ENCODE measurements around the gene VCAN.

DNA sequence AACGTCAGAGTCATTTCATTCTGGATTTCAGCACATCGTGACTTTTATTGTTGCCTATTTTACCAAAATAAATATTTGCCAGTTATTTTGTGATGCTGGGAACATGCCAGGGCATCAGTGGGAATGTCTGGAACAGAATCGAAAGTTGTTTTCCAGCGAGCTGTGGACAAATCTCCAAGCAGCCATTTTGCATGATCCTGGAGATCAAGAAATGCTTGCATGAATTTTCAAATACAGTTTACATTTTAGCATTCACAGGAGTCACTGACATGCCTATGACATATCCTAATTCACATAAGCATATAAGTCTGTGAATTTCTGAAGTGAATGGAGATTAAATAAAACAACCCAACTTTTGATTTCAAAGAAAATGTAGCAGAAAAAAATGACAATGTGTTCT lies 119.4 kb downstream of the VCAN start:
- TF ChIP-seq, protein P1, sequence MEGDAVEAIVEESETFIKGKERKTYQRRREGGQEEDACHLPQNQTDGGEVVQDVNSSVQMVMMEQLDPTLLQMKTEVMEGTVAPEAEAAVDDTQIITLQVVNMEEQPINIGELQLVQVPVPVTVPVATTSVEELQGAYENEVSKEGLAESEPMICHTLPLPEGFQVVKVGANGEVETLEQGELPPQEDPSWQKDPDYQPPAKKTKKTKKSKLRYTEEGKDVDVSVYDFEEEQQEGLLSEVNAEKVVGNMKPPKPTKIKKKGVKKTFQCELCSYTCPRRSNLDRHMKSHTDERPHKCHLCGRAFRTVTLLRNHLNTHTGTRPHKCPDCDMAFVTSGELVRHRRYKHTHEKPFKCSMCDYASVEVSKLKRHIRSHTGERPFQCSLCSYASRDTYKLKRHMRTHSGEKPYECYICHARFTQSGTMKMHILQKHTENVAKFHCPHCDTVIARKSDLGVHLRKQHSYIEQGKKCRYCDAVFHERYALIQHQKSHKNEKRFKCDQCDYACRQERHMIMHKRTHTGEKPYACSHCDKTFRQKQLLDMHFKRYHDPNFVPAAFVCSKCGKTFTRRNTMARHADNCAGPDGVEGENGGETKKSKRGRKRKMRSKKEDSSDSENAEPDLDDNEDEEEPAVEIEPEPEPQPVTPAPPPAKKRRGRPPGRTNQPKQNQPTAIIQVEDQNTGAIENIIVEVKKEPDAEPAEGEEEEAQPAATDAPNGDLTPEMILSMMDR (conservative IDR thresholded peaks at IDR 0.05 in 1 of 2, IDR thresholded peaks at IDR 0.05 in 1 of 2; ENCODE audit: extremely low read depth in 1 of 2, insufficient read depth in 1 of 2, low read depth in 1 of 2, low read length in 2 of 2) = no peak
- no peak for TF ChIP-seq EZH2 (IDR thresholded peaks at IDR 0.05; ENCODE audit: borderline replicate concordance, low read length)
